ENCODE results near the gene PEAK3. TPM values are rescaled to one million over a fixed set of nuclear protein-coding genes. Genes with fewer than 3 reads are reported as not detected.
A peak's percentile ranks its signal among the peaks of the same experiment; 100 is the strongest.

PEAK3 gene
- total and polyA plus RNA-seq, 2 donors (not counting 1 experiment from before 2014, with no cell fraction given), result 0.18 to 0.71 TPM

DNA sequence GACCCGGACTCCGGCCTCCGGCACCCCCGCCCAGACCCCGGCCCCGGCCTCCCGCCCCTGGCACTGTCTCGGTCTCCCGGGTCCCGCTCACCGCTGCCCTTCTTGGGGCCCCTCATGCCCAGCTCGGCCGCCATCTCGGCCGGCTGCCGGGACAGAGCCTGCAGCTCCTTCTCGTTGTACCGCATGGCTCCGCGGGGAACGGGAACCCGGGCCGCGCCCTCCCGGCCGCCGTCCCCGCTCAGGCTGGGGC lies 46.0 kb downstream of the PEAK3 start:
- no peaks in the 10 kb centered on the region for H3K27me3 Mint-ChIP-seq
- H3K27ac ChIP-seq (ENCODE audit: low read length in 2 of 2), result peak overlapping the region; percentile 24 to 97
- peaks cover 88% of the 10 kb centered on the region for H3K79me2 ChIP-seq (ENCODE audit: control insufficient read depth, insufficient read depth, low read length)
- peak overlapping the region; percentile 88 for H2AFZ ChIP-seq (ENCODE audit: insufficient read depth, low read depth, low read length, poor library complexity, severe bottlenecking)
- ChIA-PET CTCF (interaction anchor here (0.6 to 2.3 kb wide), 17 partner anchors 17 to 211 kb away, joined by 3 to 12 read pairs (median 4); partner anchors contain the start of gene AP3D1), POLR2A (interaction anchor here (0.6 to 2.5 kb wide), 11 partner anchors 9 to 84 kb away, joined by 3 to 10 read pairs (median 4); no protein-coding TSS in a partner anchor)
- H3K4me1 ChIP-seq (ENCODE audit: control insufficient read depth in 2 of 2, insufficient read depth in 2 of 2, low read length in 2 of 2), result peaks cover 46 to 61% of the 10 kb centered on the region in 2 donors
- H3K27me3 ChIP-seq (replicated peaks in 1 of 4; ENCODE audit: control extremely low read depth in 1 of 4, control insufficient read depth in 3 of 4, insufficient read depth in 4 of 4, low read length in 3 of 4), result no peaks in the 10 kb centered on the region
- DNase-seq (no peak), ATAC-seq (ENCODE audit: low read depth) (no peak)
- intact Hi-C loops (cut with micrococcal nuclease), result loop anchor here (1.0 to 2.0 kb wide), 13 partner anchors 12 to 239 kb away; partner anchors contain the start of genes AP3D1, LMNB2 and TIMM13
- H3K4me3 Mint-ChIP-seq, result peak overlapping the region; percentile 93
- peak overlapping the region; percentile 89 for H3K9ac ChIP-seq (ENCODE audit: low read length)
- WGBS (ENCODE audit: insufficient coverage), result 0% methylated on average over 28 of the region's 28 CpGs
- peak overlapping the region; percentile 98 for H3K27ac Mint-ChIP-seq
- H4K20me1 ChIP-seq (ENCODE audit: control insufficient read depth, insufficient read depth, low read length, poor library complexity, severe bottlenecking), result peaks cover 90% of the 10 kb centered on the region
- TF ChIP-seq, protein P1, sequence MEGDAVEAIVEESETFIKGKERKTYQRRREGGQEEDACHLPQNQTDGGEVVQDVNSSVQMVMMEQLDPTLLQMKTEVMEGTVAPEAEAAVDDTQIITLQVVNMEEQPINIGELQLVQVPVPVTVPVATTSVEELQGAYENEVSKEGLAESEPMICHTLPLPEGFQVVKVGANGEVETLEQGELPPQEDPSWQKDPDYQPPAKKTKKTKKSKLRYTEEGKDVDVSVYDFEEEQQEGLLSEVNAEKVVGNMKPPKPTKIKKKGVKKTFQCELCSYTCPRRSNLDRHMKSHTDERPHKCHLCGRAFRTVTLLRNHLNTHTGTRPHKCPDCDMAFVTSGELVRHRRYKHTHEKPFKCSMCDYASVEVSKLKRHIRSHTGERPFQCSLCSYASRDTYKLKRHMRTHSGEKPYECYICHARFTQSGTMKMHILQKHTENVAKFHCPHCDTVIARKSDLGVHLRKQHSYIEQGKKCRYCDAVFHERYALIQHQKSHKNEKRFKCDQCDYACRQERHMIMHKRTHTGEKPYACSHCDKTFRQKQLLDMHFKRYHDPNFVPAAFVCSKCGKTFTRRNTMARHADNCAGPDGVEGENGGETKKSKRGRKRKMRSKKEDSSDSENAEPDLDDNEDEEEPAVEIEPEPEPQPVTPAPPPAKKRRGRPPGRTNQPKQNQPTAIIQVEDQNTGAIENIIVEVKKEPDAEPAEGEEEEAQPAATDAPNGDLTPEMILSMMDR (IDR thresholded peaks at IDR 0.05), result no peak
- TF ChIP-seq EZH2 (IDR thresholded peaks at IDR 0.05; ENCODE audit: borderline replicate concordance, insufficient read depth, low read depth, low read length, poor library complexity, severe bottlenecking), result no peak
- peaks cover 0 to 38% of the 10 kb centered on the region in 2 experiments for H3K36me3 ChIP-seq (replicated peaks in 1 of 2; ENCODE audit: control extremely low read depth in 1 of 2, control insufficient read depth in 1 of 2, extremely low read depth in 1 of 2, insufficient read depth in 2 of 2, low read length in 1 of 2)
- H3K9me3 Mint-ChIP-seq (ENCODE audit: insufficient read depth), result no peaks in the 10 kb centered on the region
- H3K4me2 ChIP-seq (replicated peaks; ENCODE audit: low read depth, low read length, poor library complexity, severe bottlenecking), result peak overlapping the region; percentile 86
- peaks cover 61% of the 10 kb centered on the region for H3K4me1 Mint-ChIP-seq
- peaks cover 0 to 6% (median 0%) of the 10 kb centered on the region in 3 donors for H3K9me3 ChIP-seq (ENCODE audit: control extremely low read depth in 1 of 3, control insufficient read depth in 2 of 3, insufficient read depth in 1 of 3, low read length in 2 of 3)
- peak overlapping the region in 4 of 5 experiments; percentile 57 to 94 (median 77) for H3K4me3 ChIP-seq (ENCODE audit: control extremely low read depth in 1 of 5, extremely low read depth in 1 of 5, insufficient read depth in 1 of 5, low read depth in 2 of 5, low read length in 4 of 5)

DNA sequence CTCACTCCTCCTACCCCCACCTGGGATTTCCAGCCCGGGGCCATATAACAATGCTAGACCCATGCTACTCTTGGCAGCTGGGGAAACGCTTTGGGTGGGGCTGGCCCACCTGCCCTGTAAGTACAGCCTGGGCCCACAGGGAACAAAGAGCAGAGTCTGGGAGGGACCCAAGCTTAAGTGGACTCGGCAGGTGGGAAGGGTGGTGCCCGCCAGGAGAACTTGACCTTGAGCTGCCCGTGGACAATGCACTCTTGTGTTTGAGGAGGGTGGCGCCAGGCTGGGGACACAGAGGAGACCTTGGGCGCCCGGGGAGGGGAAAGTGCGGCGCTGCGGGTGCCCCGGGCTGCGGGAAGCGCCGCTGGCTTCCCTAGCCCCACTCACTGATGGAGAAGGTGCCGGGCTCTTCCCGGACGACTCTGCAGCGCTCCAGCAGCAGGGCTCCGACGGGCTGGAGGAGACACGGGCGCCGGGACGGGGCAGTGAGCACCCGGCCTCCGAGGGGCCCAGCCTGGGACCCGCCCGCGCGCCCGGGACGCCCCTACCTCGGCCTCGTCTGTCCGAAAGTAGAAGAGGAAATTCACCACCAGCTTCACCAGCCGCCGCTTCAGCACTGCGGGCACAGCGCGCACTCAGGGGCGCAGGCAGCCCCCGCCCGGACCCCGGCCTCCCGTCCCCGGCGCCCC lies 46.5 kb downstream of the PEAK3 start:
- ChIA-PET CTCF (interaction anchor here (0.6 to 2.3 kb wide), 18 partner anchors 17 to 211 kb away, joined by 3 to 12 read pairs (median 4); partner anchors contain the start of gene AP3D1), POLR2A (interaction anchor here (0.6 to 2.5 kb wide), 12 partner anchors 8 to 84 kb away, joined by 3 to 10 read pairs (median 4); no protein-coding TSS in a partner anchor)
- Histone ChIP-seq H4K20me1 (ENCODE audit: control insufficient read depth, insufficient read depth, low read length, poor library complexity, severe bottlenecking) (peaks cover 89% of the 10 kb centered on the region), H3K4me3 (ENCODE audit: control extremely low read depth in 1 of 5, extremely low read depth in 1 of 5, insufficient read depth in 1 of 5, low read depth in 2 of 5, low read length in 4 of 5) (peak overlapping the region; percentile 19 to 94 (median 70)), H3K79me2 (ENCODE audit: control insufficient read depth, insufficient read depth, low read length) (peaks cover 86% of the 10 kb centered on the region), H3K4me2 (replicated peaks; ENCODE audit: low read depth, low read length, poor library complexity, severe bottlenecking) (peak overlapping the region; percentile 86), H3K4me1 (ENCODE audit: control insufficient read depth in 2 of 2, insufficient read depth in 2 of 2, low read length in 2 of 2) (peaks cover 45 to 56% of the 10 kb centered on the region in 2 donors), H3K27me3 (replicated peaks in 1 of 4; ENCODE audit: control extremely low read depth in 1 of 4, control insufficient read depth in 3 of 4, insufficient read depth in 4 of 4, low read length in 3 of 4) (no peaks in the 10 kb centered on the region), H3K9me3 (ENCODE audit: control extremely low read depth in 1 of 3, control insufficient read depth in 2 of 3, insufficient read depth in 1 of 3, low read length in 2 of 3) (peaks cover 0 to 6% (median 0%) of the 10 kb centered on the region in 3 donors), H3K36me3 (replicated peaks in 1 of 2; ENCODE audit: control extremely low read depth in 1 of 2, control insufficient read depth in 1 of 2, extremely low read depth in 1 of 2, insufficient read depth in 2 of 2, low read length in 1 of 2) (peaks cover 0 to 42% of the 10 kb centered on the region in 2 experiments), H3K27ac (ENCODE audit: low read length in 2 of 2) (peak overlapping the region in 1 of 2 donors; percentile 97), H3K9ac (ENCODE audit: low read length) (peak overlapping the region; percentile 89), H2AFZ (ENCODE audit: insufficient read depth, low read depth, low read length, poor library complexity, severe bottlenecking) (peak overlapping the region; percentile 88)
- no peaks in the 10 kb centered on the region for H3K27me3 Mint-ChIP-seq
- H3K27ac Mint-ChIP-seq, result peak overlapping the region; percentile 98
- no peaks in the 10 kb centered on the region for H3K9me3 Mint-ChIP-seq (ENCODE audit: insufficient read depth)
- peak overlapping the region; percentile 93 for H3K4me3 Mint-ChIP-seq
- DNase-seq (no peak), ATAC-seq (ENCODE audit: low read depth) (peak; percentile 4)
- WGBS (ENCODE audit: insufficient coverage), result under 1% methylated on average over 48 of the region's 48 CpGs
- peaks cover 57% of the 10 kb centered on the region for H3K4me1 Mint-ChIP-seq
- no peak for TF ChIP-seq EZH2 (IDR thresholded peaks at IDR 0.05; ENCODE audit: borderline replicate concordance, insufficient read depth, low read depth, low read length, poor library complexity, severe bottlenecking)
- TF ChIP-seq, protein P1 (IDR thresholded peaks at IDR 0.05), result no peak
- intact Hi-C loops (cut with micrococcal nuclease), result loop anchor here (1.0 to 2.0 kb wide), 13 partner anchors 11 to 239 kb away; partner anchors contain the start of genes AP3D1, LMNB2 and TIMM13

All from B cell (primary cell).